SU-DHL-6 (cell line): ENCODE measurements around the gene RIN1.

Experiments used
- CTCF ChIP-seq: fragments of 200-600 bp; sonication (generic); IDR thresholded peaks from one replicate; pipeline ENCODE4 v1.5.1; 2017; ENCODE audit warnings: antibody characterized with exemption, mild to moderate bottlenecking, low read length, moderate library complexity; ENCODE audit not compliant: insufficient read depth, poor library complexity, severe bottlenecking
- EZH2phosphoT487 ChIP-seq: fragments of 200-600 bp; sonication (generic), shearing (Covaris generic); conservative IDR thresholded peaks from 2 replicates; pipeline ENCODE4 v1.6.1; 2018; ENCODE audit warnings: mild to moderate bottlenecking, antibody characterized with exemption, low read length, moderate library complexity, mixed read lengths

- TF ChIP-seq CTCF (no peak), EZH2phosphoT487 (no peak)
Observed at GRCh38 chr11:66297610-66298009, 38.6 kb downstream of the RIN1 start.
